Fibroblast of mammary gland (primary cell): ENCODE data around the gene TOB1.

ENCODE experiments used
- DNase-seq: peaks from one replicate; pipeline ENCODE4 v3.0.0-alpha.2; 2010; ENCODE audit warnings: low read depth
- H3K4me3 ChIP-seq: 2 replicates; pipeline ENCODE4 v1.5.1; 2011; ENCODE audit warnings: low read depth, mild to moderate bottlenecking, low read length, moderate library complexity; ENCODE audit not compliant: control insufficient read depth
- TF ChIP-seq, protein P1 (sequence below): conservative IDR thresholded peaks from 2 replicates; pipeline ENCODE4 v1.5.1; 2011; ENCODE audit warnings: low read depth, low read length, inconsistent platforms; ENCODE audit not compliant: control insufficient read depth, insufficient read depth

TOB1 gene

DNA sequence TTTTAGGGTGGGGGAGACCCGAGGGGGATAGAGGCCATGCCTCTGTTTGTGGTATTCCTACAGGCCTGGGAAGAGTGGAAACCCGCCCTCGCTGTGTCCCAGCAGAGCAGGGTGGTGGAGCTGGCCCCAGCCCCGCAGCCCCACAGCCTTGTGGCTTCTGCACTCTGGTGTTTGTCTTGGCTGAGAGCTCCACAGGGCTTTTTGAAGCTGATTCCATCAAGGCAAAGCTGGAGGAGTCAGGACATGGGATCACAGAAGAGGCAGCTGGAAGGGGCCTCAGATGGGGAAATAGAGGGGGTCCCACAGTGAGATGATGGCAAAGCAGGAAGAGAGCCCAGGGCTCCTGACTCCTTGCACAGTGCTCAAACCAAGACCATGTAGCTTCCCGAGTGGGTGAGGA, 35.8 kb downstream of the TOB1 start:
- H3K4me3 ChIP-seq: no peak overlapping the region
- TF ChIP-seq, protein P1, sequence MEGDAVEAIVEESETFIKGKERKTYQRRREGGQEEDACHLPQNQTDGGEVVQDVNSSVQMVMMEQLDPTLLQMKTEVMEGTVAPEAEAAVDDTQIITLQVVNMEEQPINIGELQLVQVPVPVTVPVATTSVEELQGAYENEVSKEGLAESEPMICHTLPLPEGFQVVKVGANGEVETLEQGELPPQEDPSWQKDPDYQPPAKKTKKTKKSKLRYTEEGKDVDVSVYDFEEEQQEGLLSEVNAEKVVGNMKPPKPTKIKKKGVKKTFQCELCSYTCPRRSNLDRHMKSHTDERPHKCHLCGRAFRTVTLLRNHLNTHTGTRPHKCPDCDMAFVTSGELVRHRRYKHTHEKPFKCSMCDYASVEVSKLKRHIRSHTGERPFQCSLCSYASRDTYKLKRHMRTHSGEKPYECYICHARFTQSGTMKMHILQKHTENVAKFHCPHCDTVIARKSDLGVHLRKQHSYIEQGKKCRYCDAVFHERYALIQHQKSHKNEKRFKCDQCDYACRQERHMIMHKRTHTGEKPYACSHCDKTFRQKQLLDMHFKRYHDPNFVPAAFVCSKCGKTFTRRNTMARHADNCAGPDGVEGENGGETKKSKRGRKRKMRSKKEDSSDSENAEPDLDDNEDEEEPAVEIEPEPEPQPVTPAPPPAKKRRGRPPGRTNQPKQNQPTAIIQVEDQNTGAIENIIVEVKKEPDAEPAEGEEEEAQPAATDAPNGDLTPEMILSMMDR: no peak
- no peak for DNase-seq

DNA sequence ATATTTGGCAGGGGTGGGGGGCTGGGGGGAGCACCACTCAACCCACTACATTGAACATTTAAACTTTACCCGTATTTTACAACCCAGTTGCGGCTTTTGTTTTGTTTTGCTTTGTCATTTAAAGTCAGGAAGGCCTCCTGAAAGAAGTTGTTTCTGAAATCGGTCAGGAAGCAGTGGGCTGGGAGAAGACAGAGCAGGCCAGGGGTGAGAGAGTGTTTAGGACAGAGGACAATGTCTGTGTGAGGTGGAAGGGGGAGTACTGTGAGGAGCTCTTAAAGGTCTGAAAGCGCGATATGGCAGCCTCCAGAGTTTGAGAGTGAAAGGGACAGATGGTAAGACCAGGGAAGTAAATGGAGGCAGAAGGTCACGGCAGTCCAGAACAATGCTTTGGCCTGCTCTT, 36.8 kb downstream of the TOB1 start:
- TF ChIP-seq, protein P1: no peak
- no peak for DNase-seq
- H3K4me3 ChIP-seq: no peak overlapping the region

DNA sequence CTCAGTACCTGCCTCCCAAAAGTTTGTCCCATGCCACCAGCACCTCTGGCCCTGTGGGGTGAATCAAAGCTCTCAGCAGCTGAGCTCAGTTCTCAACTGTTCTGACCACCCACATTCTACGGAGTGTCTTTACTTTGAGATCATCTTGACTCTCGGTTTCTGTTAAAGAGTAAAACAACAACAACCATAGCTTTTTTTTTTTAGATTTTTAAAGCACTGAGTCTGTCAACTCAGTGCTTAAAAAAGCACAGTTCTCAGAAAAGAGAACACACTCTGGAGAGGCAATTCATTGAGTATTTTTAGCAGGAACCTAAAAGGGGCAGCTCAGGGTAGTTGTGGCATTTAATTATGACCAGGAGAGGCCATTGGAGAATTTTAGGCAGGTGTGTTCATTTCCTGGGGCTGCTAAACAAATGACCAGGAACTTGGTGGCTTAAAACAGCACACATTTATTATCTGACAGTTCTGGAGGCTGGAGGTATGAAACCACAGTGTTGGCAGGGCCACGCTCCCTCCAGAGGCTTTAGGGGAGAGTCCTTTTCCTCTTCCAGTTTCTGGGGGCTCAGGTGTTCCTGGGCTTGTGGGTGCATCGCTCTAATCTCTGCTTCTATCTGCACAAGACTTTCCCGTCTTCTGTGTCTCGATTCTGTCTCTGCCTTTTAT, 37.5 kb downstream of the TOB1 start:
- DNase-seq: no peak
- TF ChIP-seq, protein P1: no peak
- no peak overlapping the region for H3K4me3 ChIP-seq

DNA sequence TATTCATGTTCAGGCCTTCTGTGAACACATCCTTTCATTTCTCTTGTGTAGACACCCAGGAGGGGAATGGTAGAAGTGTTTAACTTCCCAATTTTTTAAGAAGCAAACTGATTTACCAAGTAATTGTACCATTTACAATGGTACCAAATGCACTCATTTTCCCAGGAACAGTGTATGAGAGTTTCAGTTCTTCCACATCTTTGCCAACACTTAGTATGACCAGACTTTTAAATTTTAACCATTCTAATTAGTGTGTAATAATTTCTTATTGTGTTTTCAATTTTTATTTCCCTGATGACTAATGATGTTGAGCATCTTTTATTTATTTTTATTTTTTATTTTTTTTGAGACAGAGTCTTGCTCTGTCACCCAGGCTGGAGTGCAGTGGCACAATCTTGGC, 41.0 kb downstream of the TOB1 start:
- DNase-seq: no peak
- H3K4me3 ChIP-seq: no peak overlapping the region
- TF ChIP-seq, protein P1: no peak

DNA sequence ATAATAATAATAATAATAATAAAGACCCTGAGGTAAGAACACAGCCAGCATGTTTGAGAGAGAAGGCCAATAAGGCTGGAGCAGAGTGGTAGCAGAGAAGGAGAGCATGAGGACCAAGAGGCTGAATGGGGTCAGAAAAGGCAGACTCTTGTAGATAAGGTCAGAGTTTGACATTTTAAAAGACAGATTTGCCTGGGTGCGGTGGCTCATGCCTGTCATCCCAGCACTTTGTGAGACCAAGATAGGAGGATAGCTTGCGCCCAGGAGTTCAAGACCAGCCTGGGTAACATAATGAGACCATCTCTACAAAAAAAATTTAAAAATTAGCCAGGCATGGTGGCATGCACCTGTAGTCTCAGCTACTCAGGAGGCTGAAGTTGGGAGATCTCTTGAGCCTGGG, 41.7 kb downstream of the TOB1 start:
- TF ChIP-seq, protein P1: no peak
- H3K4me3 ChIP-seq: no peak overlapping the region
- no peak for DNase-seq

DNA sequence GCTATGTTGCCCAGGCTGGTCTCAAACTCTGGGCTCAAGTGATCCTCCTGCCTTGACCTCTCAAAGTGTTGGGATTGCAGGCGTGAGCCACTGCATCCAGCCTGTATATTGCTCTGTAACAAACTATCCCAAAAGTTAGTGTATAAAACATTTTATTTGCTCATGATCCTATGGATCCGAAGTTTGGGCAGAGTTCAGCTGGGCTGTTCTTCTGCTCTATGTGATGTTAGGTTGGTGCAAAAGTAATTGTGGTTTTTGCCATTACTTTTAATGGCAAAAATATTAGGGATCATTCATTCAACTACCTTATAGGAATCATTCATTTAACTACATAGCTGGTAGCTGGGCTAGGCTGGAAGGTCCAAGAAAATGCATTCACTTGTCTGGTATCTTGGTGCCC, 43.6 kb downstream of the TOB1 start:
- H3K4me3 ChIP-seq: no peak overlapping the region
- DNase-seq: no peak
- TF ChIP-seq, protein P1: no peak

DNA sequence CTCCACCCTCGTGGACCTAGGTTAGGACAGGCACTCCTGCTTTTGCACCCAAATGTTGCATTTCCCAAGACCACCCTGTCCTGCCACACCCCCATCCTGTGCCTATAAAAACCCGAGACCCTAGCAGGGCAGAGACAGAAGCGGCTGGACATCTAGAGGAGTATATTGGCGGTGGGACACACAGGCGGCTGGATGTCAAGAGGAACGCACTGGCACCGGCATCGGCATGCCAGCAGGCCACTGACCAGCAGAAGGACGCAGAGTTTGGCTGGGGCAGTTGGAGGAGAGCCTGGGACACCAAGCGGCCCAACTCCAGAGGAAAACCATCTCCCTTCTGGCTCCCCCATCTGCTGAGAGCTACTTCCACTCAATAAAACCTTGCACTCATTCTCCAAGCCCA, 45.5 kb downstream of the TOB1 start:
- H3K4me3 ChIP-seq: no peak overlapping the region
- TF ChIP-seq, protein P1: no peak
- no peak for DNase-seq
